ENCODE results near the gene BRD1.

BRD1 gene

GRCh38 chr22:49756201-49756600 is 71.5 kb downstream of the BRD1 start:
- ChIA-PET CTCF (no interaction called here), POLR2A (no interaction called here)
- no peak for DNase-seq (ENCODE audit: extremely low spot score)
- no peak for TF ChIP-seq ARNT (IDR thresholded peaks at IDR 0.05)
- no peak for TF ChIP-seq SUZ12 (IDR thresholded peaks at IDR 0.05)
- TF ChIP-seq, protein P1, sequence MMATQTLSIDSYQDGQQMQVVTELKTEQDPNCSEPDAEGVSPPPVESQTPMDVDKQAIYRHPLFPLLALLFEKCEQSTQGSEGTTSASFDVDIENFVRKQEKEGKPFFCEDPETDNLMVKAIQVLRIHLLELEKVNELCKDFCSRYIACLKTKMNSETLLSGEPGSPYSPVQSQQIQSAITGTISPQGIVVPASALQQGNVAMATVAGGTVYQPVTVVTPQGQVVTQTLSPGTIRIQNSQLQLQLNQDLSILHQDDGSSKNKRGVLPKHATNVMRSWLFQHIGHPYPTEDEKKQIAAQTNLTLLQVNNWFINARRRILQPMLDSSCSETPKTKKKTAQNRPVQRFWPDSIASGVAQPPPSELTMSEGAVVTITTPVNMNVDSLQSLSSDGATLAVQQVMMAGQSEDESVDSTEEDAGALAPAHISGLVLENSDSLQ (IDR thresholded peaks at IDR 0.05): no peak
- no peak for TF ChIP-seq CTBP1 (IDR thresholded peaks at IDR 0.05; ENCODE audit: borderline replicate concordance)
- TF ChIP-seq FOXK2 (IDR thresholded peaks at IDR 0.05): no peak
- TF ChIP-seq L3MBTL2 (conservative IDR thresholded peaks at IDR 0.05): no peak
- TF ChIP-seq FOXA1 (IDR thresholded peaks at IDR 0.05): no peak
- no peak for TF ChIP-seq BHLHE40 (IDR thresholded peaks at IDR 0.05; ENCODE audit: borderline replicate concordance)
- no peak for TF ChIP-seq SP1 (IDR thresholded peaks at IDR 0.05)
- no peak for TF ChIP-seq ELF4 (IDR thresholded peaks at IDR 0.05)

DNA sequence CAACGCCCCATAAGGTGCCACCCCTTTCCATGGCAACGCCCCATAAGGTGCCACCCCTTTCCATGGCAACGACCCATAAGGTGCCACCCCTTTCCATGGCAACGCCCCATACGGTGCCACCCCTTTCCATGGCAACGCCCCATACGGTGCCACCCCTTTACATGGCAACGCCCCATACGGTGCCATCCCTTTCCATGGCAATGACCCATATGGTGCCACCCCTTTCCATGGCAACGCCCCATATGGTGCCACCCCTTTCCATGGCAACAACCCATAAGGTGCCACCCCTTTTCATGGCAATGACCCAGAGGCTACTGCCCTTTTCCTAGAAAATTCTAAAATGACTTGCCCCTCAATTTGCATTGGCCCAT is 72.1 kb downstream of the BRD1 start:
- TF ChIP-seq HDGF (IDR thresholded peaks at IDR 0.05; ENCODE audit: borderline replicate concordance) (no peak), SP1 (IDR thresholded peaks at IDR 0.05) (no peak), ARNT (IDR thresholded peaks at IDR 0.05) (no peak), SUZ12 (IDR thresholded peaks at IDR 0.05) (no peak), BHLHE40 (IDR thresholded peaks at IDR 0.05; ENCODE audit: borderline replicate concordance) (no peak), FOXK2 (IDR thresholded peaks at IDR 0.05) (no peak), TARDBP (IDR thresholded peaks at IDR 0.05) (no peak), ELF4 (IDR thresholded peaks at IDR 0.05) (no peak), L3MBTL2 (conservative IDR thresholded peaks at IDR 0.05) (no peak), FOXA1 (IDR thresholded peaks at IDR 0.05) (no peak), NFRKB (IDR thresholded peaks at IDR 0.05) (no peak), LEF1 (IDR thresholded peaks at IDR 0.05; ENCODE audit: borderline replicate concordance) (no peak), ZNF384 (IDR thresholded peaks at IDR 0.05) (no peak)
- TF ChIP-seq, protein P1 (IDR thresholded peaks at IDR 0.05): no peak
- POLR2A ChIA-PET: no interaction called here
- no peak for DNase-seq (ENCODE audit: extremely low spot score)
- CTCF ChIA-PET: no interaction called here

DNA sequence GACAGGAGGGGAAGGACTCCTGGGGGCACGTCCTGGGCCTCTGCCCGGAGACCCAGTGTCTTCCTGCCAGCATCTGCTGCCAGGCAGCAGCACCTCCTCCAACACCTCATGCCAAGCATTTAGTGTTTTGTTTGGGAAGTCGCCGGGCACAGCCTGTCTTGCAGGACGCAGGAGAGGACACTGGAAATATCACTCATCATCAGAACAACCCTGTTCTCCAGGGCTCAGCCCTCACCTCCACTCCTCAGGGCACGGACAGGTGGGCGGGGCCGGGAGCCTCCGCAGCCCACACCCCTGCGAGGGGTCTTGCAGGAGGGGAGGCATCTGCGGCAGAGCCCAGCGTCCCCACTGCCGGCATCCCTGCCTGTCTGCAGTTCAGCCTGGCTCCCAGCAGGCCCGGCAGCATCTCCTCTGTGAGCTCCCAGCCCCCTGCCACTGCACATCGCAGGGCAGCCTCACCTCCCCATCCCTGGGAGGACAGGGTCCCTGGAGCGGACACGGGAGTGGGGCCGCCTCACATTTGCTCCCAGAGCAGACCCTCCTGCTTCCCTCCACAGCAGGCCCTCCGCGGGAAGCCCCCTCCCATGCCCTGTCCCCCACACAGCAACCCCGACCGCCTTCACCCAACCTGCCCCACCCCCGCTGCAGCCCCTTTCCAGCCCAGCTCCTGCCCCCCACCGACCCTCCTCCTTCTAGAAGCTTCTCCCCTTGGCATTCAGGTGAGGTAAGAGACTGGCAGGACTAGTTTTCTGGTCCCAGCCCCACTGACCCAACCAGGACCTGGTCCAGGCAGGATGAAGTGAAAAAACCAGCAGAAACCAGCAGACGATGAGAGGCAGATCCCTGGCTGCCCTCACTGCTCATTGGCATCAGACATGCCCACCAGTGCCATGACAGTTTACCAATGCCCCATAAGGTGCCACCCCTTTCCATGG is 72.7 kb downstream of the BRD1 start:
- CTCF ChIA-PET: no interaction called here

GRCh38 chr22:49753961-49754695 is 73.5 kb downstream of the BRD1 start:
- POLR2A ChIA-PET: no interaction called here
- TF ChIP-seq TARDBP (IDR thresholded peaks at IDR 0.05) (no peak), FOXA1 (IDR thresholded peaks at IDR 0.05) (no peak), LEF1 (IDR thresholded peaks at IDR 0.05; ENCODE audit: borderline replicate concordance) (no peak), SP1 (IDR thresholded peaks at IDR 0.05) (no peak)
- no peak for DNase-seq (ENCODE audit: extremely low spot score)
- CTCF ChIA-PET: no interaction called here

More for the DNA sequence above, 72.7 kb downstream of the BRD1 start:
- TF ChIP-seq NFRKB (IDR thresholded peaks at IDR 0.05): no peak
- TF ChIP-seq TARDBP (IDR thresholded peaks at IDR 0.05): no peak
- no peak for TF ChIP-seq ARNT (IDR thresholded peaks at IDR 0.05)
- no peak for TF ChIP-seq CTBP1 (IDR thresholded peaks at IDR 0.05; ENCODE audit: borderline replicate concordance)
- no peak for TF ChIP-seq SUZ12 (IDR thresholded peaks at IDR 0.05)
- TF ChIP-seq ZNF384 (IDR thresholded peaks at IDR 0.05): no peak
- TF ChIP-seq FOXK2 (IDR thresholded peaks at IDR 0.05): no peak
- no peak for TF ChIP-seq SP1 (IDR thresholded peaks at IDR 0.05)
- TF ChIP-seq LEF1 (IDR thresholded peaks at IDR 0.05; ENCODE audit: borderline replicate concordance): no peak
- no peak for TF ChIP-seq FOXA1 (IDR thresholded peaks at IDR 0.05)
- TF ChIP-seq ELF4 (IDR thresholded peaks at IDR 0.05): no peak
- no peak for TF ChIP-seq BHLHE40 (IDR thresholded peaks at IDR 0.05; ENCODE audit: borderline replicate concordance)
- TF ChIP-seq, protein P1 (IDR thresholded peaks at IDR 0.05): no peak
- POLR2A ChIA-PET: no interaction called here
- no peak for DNase-seq (ENCODE audit: extremely low spot score)

GRCh38 chr22:49753276-49753890 is 74.3 kb downstream of the BRD1 start:
- no peak for DNase-seq (ENCODE audit: extremely low spot score)
- ChIA-PET CTCF (no interaction called here), POLR2A (no interaction called here)
- TF ChIP-seq FOXM1 (IDR thresholded peaks at IDR 0.05; ENCODE audit: borderline replicate concordance) (no peak), FOXA1 (IDR thresholded peaks at IDR 0.05) (no peak), BHLHE40 (IDR thresholded peaks at IDR 0.05; ENCODE audit: borderline replicate concordance) (no peak), NFRKB (IDR thresholded peaks at IDR 0.05) (no peak), ZNF384 (IDR thresholded peaks at IDR 0.05) (no peak), HDGF (IDR thresholded peaks at IDR 0.05; ENCODE audit: borderline replicate concordance) (no peak), CTBP1 (IDR thresholded peaks at IDR 0.05; ENCODE audit: borderline replicate concordance) (no peak), TARDBP (IDR thresholded peaks at IDR 0.05) (no peak), L3MBTL2 (conservative IDR thresholded peaks at IDR 0.05) (no peak), FOXK2 (IDR thresholded peaks at IDR 0.05) (no peak), ARNT (IDR thresholded peaks at IDR 0.05) (no peak), SP1 (IDR thresholded peaks at IDR 0.05) (no peak), LEF1 (IDR thresholded peaks at IDR 0.05; ENCODE audit: borderline replicate concordance) (no peak), SUZ12 (IDR thresholded peaks at IDR 0.05) (no peak), ELF4 (IDR thresholded peaks at IDR 0.05) (no peak)
- TF ChIP-seq, protein P1 (IDR thresholded peaks at IDR 0.05): no peak
